HEK293T (cell line): Measurements from ENCODE around the gene NFIX.

ENCODE experiments used
- CTBP1 ChIP-seq: fragments of 450-650 bp; IDR thresholded peaks from 2 replicates; pipeline ENCODE4 v1.6.1; 2016; ENCODE audit warnings: borderline replicate concordance
- ELF4 ChIP-seq: fragments of 450-650 bp; IDR thresholded peaks from 2 replicates; pipeline ENCODE4 v1.6.1; 2017; ENCODE audit warnings: antibody characterized with exemption
- FOXK2 ChIP-seq: fragments of 450-650 bp; IDR thresholded peaks from 2 replicates; pipeline ENCODE4 v1.6.1; 2016; ENCODE audit warnings: mild to moderate bottlenecking
- FOXM1 ChIP-seq: fragments of 450-650 bp; IDR thresholded peaks from 2 replicates; pipeline ENCODE4 v1.6.1; 2017; ENCODE audit warnings: mild to moderate bottlenecking, borderline replicate concordance
- NFRKB ChIP-seq: fragments of 450-650 bp; IDR thresholded peaks from 2 replicates; pipeline ENCODE4 v1.6.1; 2016; ENCODE audit warnings: mild to moderate bottlenecking, moderate library complexity
- SP1 ChIP-seq: fragments of 450-650 bp; IDR thresholded peaks from 2 replicates; pipeline ENCODE4 v1.6.1; 2017
- SUZ12 ChIP-seq: fragments of 450-650 bp; IDR thresholded peaks from 2 replicates; pipeline ENCODE4 v1.6.1; 2016; ENCODE audit warnings: mild to moderate bottlenecking
- TARDBP ChIP-seq: fragments of 450-650 bp; IDR thresholded peaks from 2 replicates; pipeline ENCODE4 v1.6.1; 2016

DNA sequence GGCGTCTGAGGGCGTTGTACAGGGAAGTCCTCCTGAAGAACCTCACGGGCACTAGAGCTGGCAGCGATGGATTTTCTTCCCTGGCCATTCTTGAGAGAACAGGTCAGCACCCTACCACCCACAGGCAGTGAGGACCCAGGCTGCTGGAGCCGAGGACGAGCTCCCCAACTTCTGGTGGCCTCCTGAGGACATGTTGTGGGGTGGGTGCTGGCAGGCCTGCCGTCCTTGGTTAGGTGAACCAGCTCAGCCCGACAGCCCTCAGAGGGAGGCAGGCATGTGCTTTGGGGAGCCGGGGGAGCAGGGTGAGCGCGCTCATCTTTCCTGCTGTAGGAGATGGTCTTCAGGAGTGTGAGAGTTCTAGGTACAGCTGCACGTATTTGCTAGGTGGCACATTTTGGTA, 92.0 kb downstream of the NFIX start:
- no peak for TF ChIP-seq SP1
- TF ChIP-seq NFRKB: no peak
- TF ChIP-seq TARDBP: no peak
- no peak for TF ChIP-seq FOXK2
- TF ChIP-seq SUZ12: no peak
- TF ChIP-seq CTBP1: no peak
- TF ChIP-seq ELF4: no peak
- no peak for TF ChIP-seq FOXM1
